Adrenal gland (tissue), 5 donors: Measurements from ENCODE around the gene PARVB.

Experiments used
- POLR2A ChIP-seq, 2 donors: fragments of 450-650 bp; IDR thresholded peaks; one replicate each; pipeline ENCODE4 v1.6.1; 2017; ENCODE audit warnings: antibody characterized with exemption in 2 of 2, mild to moderate bottlenecking in 2 of 2, moderate library complexity in 1 of 2
- TF ChIP-seq, protein P1 (sequence below), 6 experiments: fragments of 450-650 bp in 4 of 6; fragments of 200-600 bp in 2 of 6; sonication (generic) in 1 of 6; IDR thresholded peaks; 1 replicate in 5 of 6; 2 replicates in 1 of 6; pipeline versions ENCODE4 v1.5.1 to v1.8.0; 2016 to 2021; ENCODE audit warnings: antibody characterized with exemption in 6 of 6, mild to moderate bottlenecking in 2 of 6, moderate library complexity in 1 of 6
- donor health status: DM: no; HTN: no; CAD: no.

DNA sequence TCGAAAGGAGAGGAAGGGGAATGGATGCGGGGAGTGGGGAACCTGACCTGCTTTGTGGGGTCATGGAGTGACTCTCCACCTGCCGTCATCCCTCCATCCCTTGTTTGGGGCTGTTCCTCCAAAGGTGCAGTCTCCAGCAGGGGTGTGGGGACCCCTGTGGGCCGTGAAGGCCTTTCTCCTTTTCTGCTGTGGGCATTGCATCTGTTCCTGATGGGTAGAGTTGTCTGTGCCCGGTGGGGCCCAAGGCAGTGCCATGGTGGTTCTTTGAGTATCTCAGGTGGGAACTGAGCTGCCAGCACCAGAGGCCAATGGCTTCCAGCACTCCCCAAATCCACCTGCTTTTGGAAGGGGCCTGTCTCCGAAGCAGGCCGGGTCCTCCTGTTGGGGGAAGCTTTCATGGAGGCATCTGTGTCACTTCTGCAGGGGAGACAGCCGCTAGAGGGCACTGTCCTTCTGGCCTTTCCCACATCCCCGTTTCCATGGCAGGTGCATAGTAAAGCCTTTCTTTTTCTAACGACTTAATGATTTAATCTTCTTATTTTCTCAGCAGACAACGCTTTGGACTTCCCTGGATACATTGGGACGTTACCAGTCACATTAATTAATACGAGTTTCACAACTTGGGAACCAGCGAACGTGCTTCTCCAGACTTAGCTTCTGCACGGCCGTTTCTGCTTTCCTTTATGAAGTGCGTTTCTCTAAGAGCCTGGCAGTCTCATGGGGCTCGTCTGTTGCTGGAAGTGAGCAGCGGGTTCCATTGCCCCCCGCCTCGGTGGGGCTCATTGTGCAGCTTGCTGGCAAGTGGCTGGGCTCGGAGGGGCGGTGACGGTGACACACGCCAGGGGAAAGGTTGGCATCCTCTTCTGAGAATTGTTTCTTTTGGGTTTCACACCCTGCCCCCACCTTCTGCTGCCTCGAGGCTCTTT, 57.1 kb downstream of the PARVB start:
- TF ChIP-seq, protein P1, sequence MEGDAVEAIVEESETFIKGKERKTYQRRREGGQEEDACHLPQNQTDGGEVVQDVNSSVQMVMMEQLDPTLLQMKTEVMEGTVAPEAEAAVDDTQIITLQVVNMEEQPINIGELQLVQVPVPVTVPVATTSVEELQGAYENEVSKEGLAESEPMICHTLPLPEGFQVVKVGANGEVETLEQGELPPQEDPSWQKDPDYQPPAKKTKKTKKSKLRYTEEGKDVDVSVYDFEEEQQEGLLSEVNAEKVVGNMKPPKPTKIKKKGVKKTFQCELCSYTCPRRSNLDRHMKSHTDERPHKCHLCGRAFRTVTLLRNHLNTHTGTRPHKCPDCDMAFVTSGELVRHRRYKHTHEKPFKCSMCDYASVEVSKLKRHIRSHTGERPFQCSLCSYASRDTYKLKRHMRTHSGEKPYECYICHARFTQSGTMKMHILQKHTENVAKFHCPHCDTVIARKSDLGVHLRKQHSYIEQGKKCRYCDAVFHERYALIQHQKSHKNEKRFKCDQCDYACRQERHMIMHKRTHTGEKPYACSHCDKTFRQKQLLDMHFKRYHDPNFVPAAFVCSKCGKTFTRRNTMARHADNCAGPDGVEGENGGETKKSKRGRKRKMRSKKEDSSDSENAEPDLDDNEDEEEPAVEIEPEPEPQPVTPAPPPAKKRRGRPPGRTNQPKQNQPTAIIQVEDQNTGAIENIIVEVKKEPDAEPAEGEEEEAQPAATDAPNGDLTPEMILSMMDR (IDR thresholded peaks at IDR 0.05), result peak; percentile 63 to 92 (median 75)
- TF ChIP-seq POLR2A (IDR thresholded peaks at IDR 0.05), result no peak
